ENCODE data around the gene TCF15. TPM values are rescaled to one million over a fixed set of nuclear protein-coding genes. Genes with fewer than 3 reads are reported as not detected.
A peak's percentile ranks its signal among the peaks of the same experiment; 100 is the strongest.

TCF15 gene
- total and polyA plus RNA-seq, 2 of the 13 experiments (the other 11 are each of a cell fraction or from before 2014, with no cell fraction given): not detected

- TF ChIP-seq ZNF562 (CRISPR knock-in tag; IDR thresholded peaks at IDR 0.05; ENCODE audit: borderline replicate concordance) (no peak), TRAFD1 (CRISPR knock-in tag; IDR thresholded peaks at IDR 0.05; ENCODE audit: borderline replicate concordance) (no peak), NR2F6 (IDR thresholded peaks at IDR 0.05) (peak; percentile 54; the same call in 1 of the 2 replicates), NR2F6 (CRISPR knock-in tag; IDR thresholded peaks at IDR 0.05) (peak; percentile 82), NFATC3 (CRISPR knock-in tag; IDR thresholded peaks at IDR 0.05) (peak; percentile 39; the same call in 1 of the 2 replicates), ZNF614 (CRISPR knock-in tag; IDR thresholded peaks at IDR 0.05; ENCODE audit: borderline replicate concordance) (peak; percentile 43; the same call in 1 of the 2 replicates), HOXD1 (CRISPR knock-in tag; IDR thresholded peaks at IDR 0.05) (peak; percentile 71; the same call in 1 of the 2 replicates), NPAS2 (CRISPR knock-in tag; IDR thresholded peaks at IDR 0.05; ENCODE audit: borderline replicate concordance) (no peak), JUN (CRISPR knock-in tag; IDR thresholded peaks at IDR 0.05) (no peak), ZNF18 (CRISPR knock-in tag; IDR thresholded peaks at IDR 0.05; ENCODE audit: insufficient replicate concordance) (peak; percentile 81), MATR3 (CRISPR knock-in tag; IDR thresholded peaks at IDR 0.05) (no peak), SMAD3 (CRISPR knock-in tag; IDR thresholded peaks at IDR 0.05) (peak; percentile 45; the same call in 1 of the 2 replicates), ZBTB21 (CRISPR knock-in tag; IDR thresholded peaks at IDR 0.05) (no peak), ZNF644 (CRISPR knock-in tag; IDR thresholded peaks at IDR 0.05; ENCODE audit: low read depth) (0 out of 2 replicates have a peak, but pooled peaks have one; percentile 25), ZFP1 (CRISPR knock-in tag; IDR thresholded peaks at IDR 0.05) (peak; percentile 54; the same call in 1 of the 2 replicates), FIP1L1 (IDR thresholded peaks at IDR 0.05; ENCODE audit: borderline replicate concordance, insufficient read depth, low read depth, low read length) (no peak), KMT2B (CRISPR knock-in tag; IDR thresholded peaks at IDR 0.05) (0 out of 2 replicates have a peak, but pooled peaks have one; percentile 13), ZFP90 (CRISPR knock-in tag; IDR thresholded peaks at IDR 0.05; ENCODE audit: borderline replicate concordance) (peak; percentile 88; the same call in 1 of the 2 replicates), ATF6 (CRISPR knock-in tag; conservative IDR thresholded peaks at IDR 0.05) (peak; percentile 96), ZNF83 (CRISPR knock-in tag; IDR thresholded peaks at IDR 0.05; ENCODE audit: borderline replicate concordance) (peak; percentile 22), ZNF572 (CRISPR knock-in tag; IDR thresholded peaks at IDR 0.05) (peak; percentile 90), DNMT1 (CRISPR knock-in tag; IDR thresholded peaks at IDR 0.05) (peak; percentile 62)
Observed at GRCh38 chr20:645318-646106, 35.4 kb upstream of the TCF15 start (continued).

Measured in HepG2 (cell line).